ENCODE results near the gene PAX2. TPM values are rescaled to one million over a fixed set of nuclear protein-coding genes. Genes with fewer than 3 reads are reported as not detected.

The PAX2 gene
- total RNA-seq, 4 donors from 2014 or later = not detected

DNA sequence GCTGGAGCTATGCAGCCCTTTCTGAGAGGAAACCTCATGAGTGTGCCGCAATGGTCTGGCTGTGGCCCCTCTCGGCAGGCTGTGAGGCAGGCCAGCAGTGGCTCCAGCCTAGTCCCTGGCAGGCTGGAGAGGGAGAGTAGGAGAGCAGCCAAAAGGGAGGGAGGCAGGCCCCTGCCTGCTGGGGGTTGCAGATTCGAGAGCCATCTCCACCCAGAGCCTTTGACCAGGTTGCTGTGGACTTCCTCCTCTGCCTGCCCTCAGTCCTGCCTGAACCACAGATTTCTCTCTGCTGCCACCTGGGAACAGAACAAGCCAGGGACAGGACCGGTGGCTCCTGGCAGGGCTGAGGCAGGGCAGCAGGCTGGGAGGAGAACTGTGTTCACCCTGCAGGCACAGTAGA is 13.9 kb downstream of the PAX2 start:
- ATAC-seq = no peak
- WGBS, 2 donors (ENCODE audit: low coverage in 1 of 2) = 70% methylated on average over 2 of the region's 4 CpGs; no CpG with 5 or more reads in 1 of the 2 donors
- Histone ChIP-seq H3K4me1 (no peaks in the 10 kb centered on the region), H3K9me3 (no peaks in the 10 kb centered on the region), H3K27ac (no peak overlapping the region), H3K36me3 (no peaks in the 10 kb centered on the region), H3K4me3 (no peak overlapping the region), H3K27me3 (peaks cover 88% of the 10 kb centered on the region)
- TF ChIP-seq POLR2A (IDR thresholded peaks at IDR 0.05) = no peak
- TF ChIP-seq POLR2AphosphoS5 (IDR thresholded peaks at IDR 0.05) = no peak
- TF ChIP-seq EP300 (IDR thresholded peaks at IDR 0.05) = no peak
- TF ChIP-seq, protein P1, sequence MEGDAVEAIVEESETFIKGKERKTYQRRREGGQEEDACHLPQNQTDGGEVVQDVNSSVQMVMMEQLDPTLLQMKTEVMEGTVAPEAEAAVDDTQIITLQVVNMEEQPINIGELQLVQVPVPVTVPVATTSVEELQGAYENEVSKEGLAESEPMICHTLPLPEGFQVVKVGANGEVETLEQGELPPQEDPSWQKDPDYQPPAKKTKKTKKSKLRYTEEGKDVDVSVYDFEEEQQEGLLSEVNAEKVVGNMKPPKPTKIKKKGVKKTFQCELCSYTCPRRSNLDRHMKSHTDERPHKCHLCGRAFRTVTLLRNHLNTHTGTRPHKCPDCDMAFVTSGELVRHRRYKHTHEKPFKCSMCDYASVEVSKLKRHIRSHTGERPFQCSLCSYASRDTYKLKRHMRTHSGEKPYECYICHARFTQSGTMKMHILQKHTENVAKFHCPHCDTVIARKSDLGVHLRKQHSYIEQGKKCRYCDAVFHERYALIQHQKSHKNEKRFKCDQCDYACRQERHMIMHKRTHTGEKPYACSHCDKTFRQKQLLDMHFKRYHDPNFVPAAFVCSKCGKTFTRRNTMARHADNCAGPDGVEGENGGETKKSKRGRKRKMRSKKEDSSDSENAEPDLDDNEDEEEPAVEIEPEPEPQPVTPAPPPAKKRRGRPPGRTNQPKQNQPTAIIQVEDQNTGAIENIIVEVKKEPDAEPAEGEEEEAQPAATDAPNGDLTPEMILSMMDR (IDR thresholded peaks at IDR 0.05) = no peak

DNA sequence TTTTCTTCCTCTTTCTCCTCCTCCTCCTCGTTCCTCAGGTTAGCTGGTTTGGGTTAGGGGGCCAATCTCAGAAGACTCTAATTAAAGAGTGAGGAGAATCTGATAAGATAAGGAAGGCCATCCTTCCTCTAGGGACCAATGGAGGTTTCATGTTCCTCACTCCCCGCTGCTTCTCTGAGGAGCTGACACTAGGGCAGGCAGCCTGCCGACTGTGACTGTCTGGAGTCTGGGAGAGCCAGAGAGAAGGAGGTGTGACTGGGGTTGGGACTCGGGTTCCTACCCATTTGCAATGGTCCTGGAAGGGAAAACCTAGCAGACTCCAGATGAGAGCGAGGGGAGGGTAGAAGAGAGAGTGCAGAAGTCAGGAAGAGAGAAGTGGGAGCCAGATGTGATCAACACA is 15.3 kb downstream of the PAX2 start:
- H3K36me3 ChIP-seq = no peaks in the 10 kb centered on the region
- no peaks in the 10 kb centered on the region for H3K9me3 ChIP-seq
- 25 to 29% methylated on average over 1 to 4 of the region's 5 CpGs for WGBS, 2 donors (ENCODE audit: low coverage in 1 of 2)
- TF ChIP-seq EP300 (IDR thresholded peaks at IDR 0.05) (no peak), POLR2A (IDR thresholded peaks at IDR 0.05) (no peak), POLR2AphosphoS5 (IDR thresholded peaks at IDR 0.05) (no peak)
- TF ChIP-seq, protein P1 (IDR thresholded peaks at IDR 0.05) = no peak
- no peaks in the 10 kb centered on the region for H3K4me1 ChIP-seq
- no peak overlapping the region for H3K4me3 ChIP-seq
- ATAC-seq = no peak
- H3K27ac ChIP-seq = no peak overlapping the region
- peaks cover 85% of the 10 kb centered on the region for H3K27me3 ChIP-seq

DNA sequence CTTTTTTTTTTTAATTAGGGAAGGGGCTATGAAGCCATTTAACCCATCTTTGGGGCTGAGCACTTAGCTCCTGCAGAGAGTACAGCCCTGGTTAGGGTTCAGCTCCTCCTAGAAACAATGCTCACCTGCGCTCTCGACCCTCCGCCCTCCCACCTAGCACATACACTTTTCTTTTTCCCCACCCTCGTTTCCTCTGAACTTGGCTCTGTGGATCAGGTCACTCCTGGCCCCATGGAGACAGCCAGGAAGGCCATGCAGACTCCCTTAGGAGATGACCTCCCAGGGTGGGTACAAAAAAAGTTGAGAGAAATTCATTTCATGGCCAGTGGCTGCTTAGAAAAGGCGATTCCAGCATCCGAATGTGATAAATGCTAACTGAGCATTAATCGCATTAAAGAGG is 15.8 kb downstream of the PAX2 start:
- 71% methylated on average over 6 of the region's 7 CpGs; no CpG with 5 or more reads in 1 of the 2 donors for WGBS, 2 donors (ENCODE audit: low coverage in 1 of 2)
- Histone ChIP-seq H3K27me3 (peaks cover 85% of the 10 kb centered on the region), H3K9me3 (no peaks in the 10 kb centered on the region), H3K27ac (no peak overlapping the region), H3K4me1 (no peaks in the 10 kb centered on the region), H3K4me3 (no peak overlapping the region), H3K36me3 (no peaks in the 10 kb centered on the region)
- no peak for ATAC-seq
- TF ChIP-seq POLR2AphosphoS5 (IDR thresholded peaks at IDR 0.05) = no peak
- TF ChIP-seq EP300 (IDR thresholded peaks at IDR 0.05) = no peak
- TF ChIP-seq POLR2A (IDR thresholded peaks at IDR 0.05) = no peak
- TF ChIP-seq, protein P1 (IDR thresholded peaks at IDR 0.05) = no peak

DNA sequence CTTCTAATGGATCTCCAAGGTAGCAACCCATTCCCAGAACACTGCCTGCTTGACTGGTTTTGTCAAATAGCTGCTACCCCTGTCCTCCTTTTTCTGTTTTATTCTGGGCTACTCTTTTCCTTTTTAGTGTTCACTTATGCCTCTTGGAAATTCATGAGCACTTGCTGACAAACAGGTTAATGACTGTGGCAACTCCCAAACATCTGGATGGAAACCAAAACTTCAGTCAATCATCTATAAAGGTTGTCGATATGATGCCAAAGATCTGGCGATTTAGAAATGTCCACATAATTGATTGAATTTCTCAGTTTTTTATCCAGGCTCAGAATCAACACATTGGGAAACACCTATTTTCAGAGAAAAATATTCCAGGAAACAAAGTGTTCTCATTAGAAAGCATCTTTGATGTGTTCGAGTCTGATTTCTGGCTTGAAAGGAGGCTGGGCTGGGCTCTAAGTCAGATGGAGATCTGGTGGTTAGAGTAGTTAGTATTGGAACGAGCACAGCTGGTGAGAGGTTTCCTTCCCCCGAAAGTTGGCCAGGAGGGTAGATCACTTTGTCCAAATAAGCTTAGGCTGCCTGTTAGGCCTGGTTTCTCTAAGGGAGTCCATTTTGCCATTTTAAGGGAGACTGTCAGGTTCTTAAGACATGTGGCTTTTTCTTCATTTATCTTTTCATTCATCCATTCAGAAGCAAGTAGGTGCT is 17.8 kb downstream of the PAX2 start:
- no peaks in the 10 kb centered on the region for H3K4me1 ChIP-seq
- no peaks in the 10 kb centered on the region for H3K36me3 ChIP-seq
- peaks cover 83% of the 10 kb centered on the region for H3K27me3 ChIP-seq
- WGBS, 2 donors (ENCODE audit: low coverage in 1 of 2) = 54 to 68% methylated on average over 5 of the region's 5 CpGs
- no peak overlapping the region for H3K4me3 ChIP-seq
- TF ChIP-seq POLR2AphosphoS5 (IDR thresholded peaks at IDR 0.05) = no peak
- TF ChIP-seq, protein P1 (IDR thresholded peaks at IDR 0.05) = no peak
- no peak for TF ChIP-seq POLR2A (IDR thresholded peaks at IDR 0.05)
- TF ChIP-seq EP300 (IDR thresholded peaks at IDR 0.05) = no peak
- no peak overlapping the region for H3K27ac ChIP-seq
- ATAC-seq = no peak
- no peaks in the 10 kb centered on the region for H3K9me3 ChIP-seq
